GM12878 (cell line): ENCODE data around the gene ABT1.

Source experiments
- CTCF ChIP-seq, 3 experiments: IDR thresholded peaks in 2 of 3; conservative IDR thresholded peaks in 1 of 3; 2 replicates each; pipeline ENCODE4 v1.5.1; 2011; ENCODE audit warnings: low read depth in 3 of 3, low read length in 3 of 3, mild to moderate bottlenecking in 3 of 3, control low read depth in 2 of 3, moderate library complexity in 2 of 3, inconsistent platforms in 1 of 3, mixed read lengths in 1 of 3; ENCODE audit not compliant: control insufficient read depth in 2 of 3, insufficient read depth in 1 of 3; ENCODE audit errors: extremely low read depth in 1 of 3
- RCOR1 ChIP-seq: conservative IDR thresholded peaks from 2 replicates; pipeline ENCODE4 v1.6.1; 2012; ENCODE audit warnings: low read depth, low read length, improper control_type of control experiment

GRCh38 chr6:26602262-26602661 is 5.5 kb downstream of the ABT1 start:
- TF ChIP-seq RCOR1 (no peak), CTCF (IDR thresholded peaks at IDR 0.05 in 2 of 3, conservative IDR thresholded peaks at IDR 0.05 in 1 of 3; ENCODE audit: control insufficient read depth in 2 of 3, extremely low read depth in 1 of 3, insufficient read depth in 1 of 3, low read depth in 3 of 3, low read length in 3 of 3) (no peak)
